ENCODE measurements around the gene DPH3.

The DPH3 gene

DNA sequence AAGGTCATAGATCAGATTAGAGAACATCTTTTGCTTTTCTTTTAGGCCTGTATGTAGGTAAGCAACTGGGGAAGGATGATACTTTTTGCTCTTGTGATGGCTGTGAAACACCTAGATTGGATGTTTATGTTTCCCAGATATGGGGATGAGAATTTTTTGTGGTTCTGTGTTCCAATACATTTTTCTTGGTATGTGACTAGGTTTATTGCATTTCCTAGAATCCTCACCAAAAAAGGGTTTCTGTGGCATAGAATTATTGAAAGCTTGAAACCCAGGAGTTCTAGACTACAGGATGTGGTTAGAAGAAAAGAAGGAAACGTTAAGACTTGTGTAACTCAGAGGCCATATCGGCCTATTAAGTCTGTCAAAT lies 26.1 kb upstream of the DPH3 start:
- no peak for DNase-seq (ENCODE audit: low spot score)

- DNase-seq (ENCODE audit: low spot score) = no peak
Observed at GRCh38 chr3:16290007-16290826, 25.5 kb upstream of the DPH3 start.

GRCh38 chr3:16289144-16289889 lies 24.6 kb upstream of the DPH3 start:
- no peak for DNase-seq (ENCODE audit: low spot score)

DNA sequence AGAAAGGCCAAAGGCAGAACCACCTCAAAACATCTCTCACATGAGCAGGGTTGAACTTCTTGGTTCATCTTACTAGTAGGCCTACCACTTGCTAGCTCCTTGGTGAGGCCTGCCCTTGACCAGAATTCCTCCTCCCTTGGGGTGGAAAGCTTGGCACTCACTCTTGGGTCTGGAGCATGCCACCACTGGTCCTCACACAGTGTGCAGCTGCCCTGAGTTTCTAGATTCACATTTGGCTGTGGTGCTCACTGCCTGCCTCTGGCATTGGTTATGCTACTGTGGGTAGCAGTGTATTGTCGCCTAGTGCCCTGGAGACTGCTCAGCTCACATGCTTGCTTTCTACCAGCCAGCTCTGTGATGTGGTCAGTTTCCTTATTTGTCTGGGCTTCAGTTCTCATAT lies 23.9 kb upstream of the DPH3 start:
- DNase-seq (ENCODE audit: low spot score) = no peak

- no peak for DNase-seq (ENCODE audit: low spot score)
Observed at GRCh38 chr3:16286751-16287543, 22.2 kb upstream of the DPH3 start.

GRCh38 chr3:16286161-16286560 lies 21.4 kb upstream of the DPH3 start:
- no peak for DNase-seq (ENCODE audit: low spot score)

DNA sequence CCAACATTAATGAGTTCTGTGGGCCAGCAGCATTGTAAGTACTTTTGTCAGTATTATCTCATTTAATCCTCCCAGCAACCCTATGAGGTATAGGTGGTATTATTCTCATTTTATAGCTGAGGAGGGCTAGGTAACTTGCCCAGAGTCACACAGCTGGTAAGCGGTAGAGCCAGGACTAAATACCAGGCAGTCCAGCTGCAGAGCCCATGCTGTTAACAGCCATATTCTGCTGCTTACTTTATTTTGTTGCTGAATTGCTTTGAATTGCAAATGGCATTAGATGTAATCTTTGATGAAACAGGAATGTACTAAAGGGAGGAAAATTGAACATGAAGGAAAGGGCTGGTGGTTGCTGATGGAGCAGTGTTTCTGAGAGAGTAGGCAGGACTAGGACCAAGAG lies 19.9 kb upstream of the DPH3 start:
- no peak for DNase-seq (ENCODE audit: low spot score)

DNA sequence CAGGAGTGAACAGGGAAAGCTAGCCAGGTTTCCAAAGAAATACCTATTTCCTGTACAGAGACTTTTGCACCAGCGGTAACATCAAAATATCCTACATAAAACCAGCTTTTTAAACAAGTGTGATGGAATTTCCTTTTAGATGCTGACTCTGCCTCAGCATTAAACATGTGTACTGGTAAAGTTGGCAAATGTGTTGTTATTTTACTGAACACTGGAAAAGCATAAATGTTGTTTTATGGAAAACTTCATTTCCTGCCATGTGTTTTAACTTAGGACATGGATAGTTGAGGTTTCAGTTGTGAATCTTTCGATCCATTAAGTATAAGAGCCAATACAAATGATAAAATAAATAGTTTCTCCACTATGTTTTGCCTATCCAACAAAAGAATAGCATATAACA lies 15.9 kb upstream of the DPH3 start:
- no peak for DNase-seq (ENCODE audit: low spot score)

- DNase-seq (ENCODE audit: low spot score) = no peak
Observed at GRCh38 chr3:16279010-16279801, 14.5 kb upstream of the DPH3 start.

GRCh38 chr3:16277471-16277870 lies 12.7 kb upstream of the DPH3 start:
- no peak for DNase-seq (ENCODE audit: low spot score)

DNA sequence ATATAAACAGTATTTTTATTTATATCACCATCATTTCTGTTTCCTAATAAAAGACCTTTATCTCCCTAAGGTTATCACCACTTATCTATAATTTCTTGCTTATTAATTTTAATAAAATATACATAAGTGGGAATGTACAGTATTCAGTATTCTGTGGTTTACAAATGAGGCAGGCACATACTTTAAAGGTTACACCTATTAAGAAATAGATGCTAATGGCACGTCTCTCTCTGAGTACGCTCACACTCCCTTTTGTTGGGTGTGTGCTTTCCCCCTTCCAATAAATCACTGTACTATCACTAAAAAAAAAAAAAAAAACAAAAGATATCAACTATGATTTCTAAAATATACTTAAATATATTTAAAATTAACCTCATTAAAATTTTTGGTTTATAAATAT lies 9.1 kb upstream of the DPH3 start:
- DNase-seq (ENCODE audit: low spot score) = no peak

- DNase-seq (ENCODE audit: low spot score) = no peak
Observed at GRCh38 chr3:16272588-16272987, 7.8 kb upstream of the DPH3 start.

DNA sequence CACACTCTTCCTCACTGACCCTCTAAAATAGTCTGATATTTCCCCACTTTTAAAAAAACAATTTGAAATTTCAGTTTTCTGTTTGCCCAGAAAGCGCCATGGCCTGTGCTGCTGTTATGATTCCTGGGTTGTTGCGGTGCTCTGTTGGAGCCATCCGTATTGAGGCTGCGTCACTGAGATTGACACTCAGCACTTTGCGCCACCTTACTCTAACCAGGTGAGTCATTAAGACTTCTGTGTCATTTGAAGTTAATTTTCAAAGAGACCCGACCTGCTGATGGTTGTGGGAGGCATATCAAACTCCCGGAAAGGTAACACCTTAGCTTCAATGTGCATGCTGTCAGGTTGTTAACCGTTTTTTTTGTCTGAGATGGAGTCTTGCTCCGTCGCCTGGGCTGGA lies 6.1 kb upstream of the DPH3 start:
- DNase-seq (ENCODE audit: low spot score) = no peak

GRCh38 chr3:16266714-16267113 lies 2.0 kb upstream of the DPH3 start:
- no peak for DNase-seq (ENCODE audit: low spot score)

- no peak for DNase-seq (ENCODE audit: low spot score)
Observed at GRCh38 chr3:16265455-16265786, 678 bp upstream of the DPH3 start.

GRCh38 chr3:16264174-16264707 lies 502 bp downstream of the DPH3 start:
- DNase-seq (ENCODE audit: low spot score) = no peak

DNA sequence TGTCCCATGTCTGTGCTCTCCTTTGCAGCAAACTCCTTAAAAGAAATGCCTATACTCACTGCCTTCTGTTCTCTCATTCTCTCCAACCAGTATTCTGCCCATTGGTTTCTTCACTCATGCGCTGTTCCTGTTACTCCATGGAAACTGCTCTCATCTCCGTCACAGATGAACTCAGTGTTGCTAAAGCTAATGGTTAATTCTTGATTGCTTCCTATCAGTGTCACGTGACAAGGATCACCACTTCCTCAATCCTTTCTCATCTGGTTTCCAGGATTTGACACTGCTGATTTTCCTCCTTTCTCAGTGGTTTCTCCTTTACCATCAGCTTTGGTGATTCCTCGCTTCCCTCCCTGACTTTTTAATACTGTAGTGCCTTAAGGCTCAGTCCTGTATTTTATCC lies 2.6 kb downstream of the DPH3 start:
- no peak for DNase-seq (ENCODE audit: low spot score)

DNA sequence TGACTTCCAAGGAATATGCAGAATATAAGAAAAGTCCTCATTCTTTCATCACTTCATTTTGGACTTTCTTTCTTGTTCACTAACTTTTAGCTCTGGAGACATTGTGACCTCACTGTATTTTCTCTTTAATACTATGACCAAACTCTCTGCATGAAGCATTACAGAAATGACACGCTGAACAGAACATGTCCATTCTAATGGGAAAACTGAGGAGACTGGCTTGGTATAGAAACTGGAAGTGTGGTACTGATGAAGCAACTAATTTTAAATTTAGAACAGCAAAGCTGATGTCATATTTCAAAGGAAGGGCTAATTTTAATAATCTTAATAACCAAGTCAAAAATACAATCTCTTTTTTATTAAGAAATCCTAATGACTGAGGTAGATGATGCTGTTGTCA lies 4.7 kb downstream of the DPH3 start:
- no peak for DNase-seq (ENCODE audit: low spot score)

- DNase-seq (ENCODE audit: low spot score) = no peak
Observed at GRCh38 chr3:16258866-16259265, 5.9 kb downstream of the DPH3 start.

GRCh38 chr3:16258177-16258576 lies 6.6 kb downstream of the DPH3 start:
- DNase-seq (ENCODE audit: low spot score) = no peak

- no peak for DNase-seq (ENCODE audit: low spot score)
Observed at GRCh38 chr3:16257309-16257708, 7.4 kb downstream of the DPH3 start.

- no peak for DNase-seq (ENCODE audit: low spot score)
Observed at GRCh38 chr3:16255726-16256125, 9.0 kb downstream of the DPH3 start.
